Neural progenitor cell (in vitro differentiated cells): ENCODE data around the gene GUCD1. TPM values are rescaled to one million over a fixed set of nuclear protein-coding genes. Genes with fewer than 3 reads are reported as not detected.

ENCODE experiments used
- DNase-seq: peaks from one replicate; pipeline ENCODE4 v3.0.0-alpha.2; 2016; ENCODE audit warnings: low spot score
- H2AFZ ChIP-seq: fragments of 200-600 bp; sonication (generic); replicated peaks from 2 replicates; pipeline ENCODE4 v1.6.1; 2016; ENCODE audit warnings: antibody characterized with exemption
- H3F3A ChIP-seq: fragments of 200-600 bp; sonication (generic); 2 replicates; pipeline ENCODE4 v1.6.1; 2016; ENCODE audit warnings: antibody characterized with exemption, low read depth
- H3K27ac ChIP-seq: fragments of 200-600 bp; sonication (generic); 2 replicates; pipeline ENCODE4 v1.5.1; 2016; ENCODE audit warnings: mild to moderate bottlenecking
- H3K27me3 ChIP-seq: fragments of 200-600 bp; sonication (generic); 2 replicates; pipeline ENCODE4 v1.6.1; 2016; ENCODE audit warnings: mild to moderate bottlenecking, moderate library complexity
- H3K36me3 ChIP-seq: fragments of 200-600 bp; sonication (generic); 2 replicates; pipeline ENCODE4 v1.5.1; 2016
- H3K4me1 ChIP-seq: fragments of 200-600 bp; sonication (generic); 2 replicates; pipeline ENCODE4 v1.6.1; 2016; ENCODE audit warnings: mixed run types
- H3K4me2 ChIP-seq: fragments of 200-600 bp; sonication (generic); 2 replicates; pipeline ENCODE4 v1.6.1; 2016
- H3K4me3 ChIP-seq: fragments of 200-600 bp; sonication (generic); 2 replicates; pipeline ENCODE4 v1.5.1; 2016
- H3K79me2 ChIP-seq: fragments of 200-600 bp; sonication (generic); 2 replicates; pipeline ENCODE4 v1.6.1; 2016; ENCODE audit warnings: low read depth
- H3K9ac ChIP-seq: fragments of 200-600 bp; sonication (generic); 2 replicates; pipeline ENCODE4 v1.6.1; 2016
- H3K9me3 ChIP-seq: fragments of 200-600 bp; sonication (generic); 2 replicates; pipeline ENCODE4 v1.5.1; 2016; ENCODE audit warnings: low read depth
- H4K20me1 ChIP-seq: fragments of 200-600 bp; sonication (generic); 2 replicates; pipeline ENCODE4 v1.6.1; 2016; ENCODE audit warnings: low read depth
- H3K27ac Mint-ChIP-seq: 3 replicates; pipeline ENCODE4 v1.8.0; 2021; ENCODE audit warnings: mixed read lengths
- H3K27me3 Mint-ChIP-seq: 2 replicates; pipeline ENCODE4 v1.8.0; 2022; ENCODE audit warnings: low read depth, mild to moderate bottlenecking, inconsistent platforms, moderate library complexity, mixed read lengths; ENCODE audit not compliant: insufficient read depth
- H3K36me3 Mint-ChIP-seq: 3 replicates; pipeline ENCODE4 v1.8.0; 2021; ENCODE audit warnings: mixed read lengths
- H3K4me1 Mint-ChIP-seq: 3 replicates; pipeline ENCODE4 v1.8.0; 2021; ENCODE audit warnings: mixed read lengths
- H3K4me3 Mint-ChIP-seq: 3 replicates; pipeline ENCODE4 v1.8.0; 2021; ENCODE audit warnings: mild to moderate bottlenecking, moderate library complexity, mixed read lengths
- H3K9me3 Mint-ChIP-seq: 3 replicates; pipeline ENCODE4 v1.8.0; 2020; ENCODE audit warnings: mixed read lengths
- EZH2 ChIP-seq: fragments of 200-600 bp; sonication (generic); IDR thresholded peaks from 2 replicates; pipeline ENCODE4 v1.6.1; 2017; ENCODE audit warnings: antibody characterized with exemption, mild to moderate bottlenecking, moderate library complexity
- EZH2phosphoT487 ChIP-seq: fragments of 200-600 bp; sonication (generic); IDR thresholded peaks from 2 replicates; pipeline ENCODE4 v1.6.1; 2017; ENCODE audit warnings: antibody characterized with exemption
- total RNA-seq: library from RNA; depleted of rRNA; stranded (reverse); fragments of >200 nt; gene quantifications from 2 replicates; pipeline ENCODE4 v1.2.3, GENCODE V29; 2015; ENCODE audit warnings: low replicate concordance
- TF ChIP-seq, protein P1 (sequence below): fragments of 200-600 bp; sonication (generic); IDR thresholded peaks from 2 replicates; pipeline ENCODE4 v1.5.1; 2017; ENCODE audit warnings: antibody characterized with exemption, mild to moderate bottlenecking

The GUCD1 gene
- total RNA-seq, 1 donor from 2014 or later = 31.0 TPM

DNA sequence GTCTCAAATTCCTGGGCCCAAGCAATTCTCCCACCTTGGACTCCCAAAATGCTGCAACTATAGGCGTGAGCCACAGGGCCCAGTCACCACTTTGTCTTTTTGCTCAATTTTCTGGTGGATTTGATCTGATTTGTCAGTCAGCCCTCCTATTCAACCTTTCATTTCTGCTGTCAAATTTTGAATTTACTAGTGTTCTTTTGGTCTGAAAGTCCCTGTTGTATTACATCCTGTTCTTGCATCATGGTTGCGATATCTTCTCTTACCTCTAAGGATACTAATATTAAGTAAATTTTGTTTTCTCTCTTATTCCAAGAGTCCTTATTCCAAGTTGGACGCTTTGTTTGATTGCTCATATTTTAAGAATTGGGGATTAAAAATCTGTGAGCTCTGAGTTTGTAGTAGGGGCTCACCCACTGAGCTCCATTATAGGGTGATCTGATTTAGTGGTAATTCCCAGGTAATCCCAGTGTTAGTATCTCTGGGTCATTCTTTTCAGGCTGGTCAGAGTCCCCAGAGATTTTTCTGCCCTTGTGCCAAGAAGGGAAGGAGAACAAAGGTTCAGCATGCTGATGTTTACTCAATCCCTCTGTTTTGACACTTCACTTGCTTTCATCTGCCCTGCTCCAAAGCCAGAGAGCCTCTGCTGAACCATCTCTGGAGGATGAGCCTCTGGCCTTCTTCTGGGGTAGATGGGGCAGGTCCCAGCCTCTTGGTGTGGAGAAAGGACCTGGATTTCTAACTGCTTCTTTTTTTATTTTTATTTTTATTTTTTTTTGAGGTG, 49.8 kb downstream of the GUCD1 start:
- Mint-ChIP-seq H3K27ac (no peak overlapping the region), H3K4me3 (no peak overlapping the region), H3K9me3 (no peaks in the 10 kb centered on the region), H3K36me3 (no peaks in the 10 kb centered on the region), H3K27me3 (peaks cover 4% of the 10 kb centered on the region), H3K4me1 (peaks cover 31% of the 10 kb centered on the region)
- H3K27me3 ChIP-seq = peaks cover 28% of the 10 kb centered on the region
- H3K79me2 ChIP-seq = no peaks in the 10 kb centered on the region
- H3K4me2 ChIP-seq = no peak overlapping the region
- no peak overlapping the region for H3K27ac ChIP-seq
- H4K20me1 ChIP-seq = peaks cover 15% of the 10 kb centered on the region
- H2AFZ ChIP-seq = no peak overlapping the region
- no peak overlapping the region for H3K9ac ChIP-seq
- TF ChIP-seq, protein P1, sequence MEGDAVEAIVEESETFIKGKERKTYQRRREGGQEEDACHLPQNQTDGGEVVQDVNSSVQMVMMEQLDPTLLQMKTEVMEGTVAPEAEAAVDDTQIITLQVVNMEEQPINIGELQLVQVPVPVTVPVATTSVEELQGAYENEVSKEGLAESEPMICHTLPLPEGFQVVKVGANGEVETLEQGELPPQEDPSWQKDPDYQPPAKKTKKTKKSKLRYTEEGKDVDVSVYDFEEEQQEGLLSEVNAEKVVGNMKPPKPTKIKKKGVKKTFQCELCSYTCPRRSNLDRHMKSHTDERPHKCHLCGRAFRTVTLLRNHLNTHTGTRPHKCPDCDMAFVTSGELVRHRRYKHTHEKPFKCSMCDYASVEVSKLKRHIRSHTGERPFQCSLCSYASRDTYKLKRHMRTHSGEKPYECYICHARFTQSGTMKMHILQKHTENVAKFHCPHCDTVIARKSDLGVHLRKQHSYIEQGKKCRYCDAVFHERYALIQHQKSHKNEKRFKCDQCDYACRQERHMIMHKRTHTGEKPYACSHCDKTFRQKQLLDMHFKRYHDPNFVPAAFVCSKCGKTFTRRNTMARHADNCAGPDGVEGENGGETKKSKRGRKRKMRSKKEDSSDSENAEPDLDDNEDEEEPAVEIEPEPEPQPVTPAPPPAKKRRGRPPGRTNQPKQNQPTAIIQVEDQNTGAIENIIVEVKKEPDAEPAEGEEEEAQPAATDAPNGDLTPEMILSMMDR = no peak
- TF ChIP-seq EZH2 = no peak
- no peak for TF ChIP-seq EZH2phosphoT487
- H3K4me3 ChIP-seq = no peak overlapping the region
- peaks cover 25% of the 10 kb centered on the region for H3K4me1 ChIP-seq
- H3F3A ChIP-seq = peaks cover 29% of the 10 kb centered on the region
- DNase-seq = no peak
- no peaks in the 10 kb centered on the region for H3K9me3 ChIP-seq
- H3K36me3 ChIP-seq = no peaks in the 10 kb centered on the region

DNA sequence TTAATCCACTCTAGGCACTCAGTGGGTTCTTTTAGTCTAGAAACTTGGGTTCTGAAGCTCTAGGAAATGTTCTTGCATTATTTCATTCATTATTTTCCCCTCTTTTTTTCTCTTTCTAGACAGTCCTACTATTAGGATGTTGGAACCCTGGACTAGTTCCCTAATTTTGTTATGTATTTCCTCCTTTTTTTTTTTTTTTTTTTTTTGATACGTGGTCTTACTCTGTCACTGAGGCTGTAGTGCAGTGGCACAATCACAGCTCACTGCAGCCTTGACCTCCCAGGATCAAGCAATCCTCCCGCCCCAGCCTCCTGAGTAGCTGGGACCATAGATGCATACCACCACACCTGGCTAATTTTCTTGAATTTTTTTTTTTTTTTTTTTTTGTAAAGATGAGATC, 50.4 kb downstream of the GUCD1 start:
- Histone ChIP-seq H2AFZ (no peak overlapping the region), H3K27me3 (peaks cover 34% of the 10 kb centered on the region), H3K4me3 (no peak overlapping the region), H3K36me3 (no peaks in the 10 kb centered on the region), H3K9me3 (no peaks in the 10 kb centered on the region), H3K79me2 (no peaks in the 10 kb centered on the region), H4K20me1 (peaks cover 15% of the 10 kb centered on the region), H3F3A (peaks cover 29% of the 10 kb centered on the region), H3K27ac (no peak overlapping the region), H3K9ac (no peak overlapping the region), H3K4me2 (no peak overlapping the region), H3K4me1 (peaks cover 27% of the 10 kb centered on the region)
- Mint-ChIP-seq H3K36me3 (no peaks in the 10 kb centered on the region), H3K4me3 (no peak overlapping the region), H3K9me3 (no peaks in the 10 kb centered on the region), H3K4me1 (peaks cover 37% of the 10 kb centered on the region), H3K27me3 (peaks cover 4% of the 10 kb centered on the region), H3K27ac (no peak overlapping the region)
- TF ChIP-seq EZH2 = no peak
- TF ChIP-seq, protein P1 = no peak
- TF ChIP-seq EZH2phosphoT487 = no peak
- DNase-seq = no peak

DNA sequence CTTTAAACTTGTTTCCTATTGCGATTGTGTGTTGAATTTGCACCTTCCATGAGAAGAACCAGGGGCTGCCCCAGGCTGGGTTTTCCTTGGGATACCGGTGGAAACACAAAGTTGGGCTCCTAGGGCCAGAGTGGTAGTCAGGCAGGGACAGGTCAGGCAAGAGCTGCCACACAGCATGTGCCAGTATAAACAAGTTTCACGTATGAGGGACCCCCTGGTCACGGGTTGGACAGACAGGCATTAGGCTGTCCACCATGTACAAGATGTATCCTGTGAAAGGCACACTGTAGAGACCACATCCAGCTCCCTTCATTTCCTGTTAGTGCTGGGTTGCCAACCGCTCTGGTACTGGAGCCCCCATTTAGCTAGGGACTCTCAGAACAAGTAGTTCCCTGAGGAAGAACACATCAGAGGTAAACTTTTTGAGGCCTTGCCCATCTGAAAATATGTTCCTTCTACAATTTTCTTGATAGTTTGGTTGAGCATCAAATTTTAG, 51.0 kb downstream of the GUCD1 start:
- H2AFZ ChIP-seq = no peak overlapping the region
- H3K27me3 Mint-ChIP-seq = peaks cover 4% of the 10 kb centered on the region
- no peak overlapping the region for H3K27ac Mint-ChIP-seq
- H3K4me1 Mint-ChIP-seq = peaks cover 44% of the 10 kb centered on the region
- H3K4me2 ChIP-seq = no peak overlapping the region
- no peaks in the 10 kb centered on the region for H3K36me3 Mint-ChIP-seq
- no peaks in the 10 kb centered on the region for H3K36me3 ChIP-seq
- H3K27me3 ChIP-seq = peaks cover 40% of the 10 kb centered on the region
- peaks cover 27% of the 10 kb centered on the region for H3K4me1 ChIP-seq
- H3K27ac ChIP-seq = no peak overlapping the region
- H4K20me1 ChIP-seq = peaks cover 15% of the 10 kb centered on the region
- peaks cover 27% of the 10 kb centered on the region for H3F3A ChIP-seq
- TF ChIP-seq EZH2 (no peak), EZH2phosphoT487 (no peak)
- TF ChIP-seq, protein P1 = no peak
- H3K9me3 Mint-ChIP-seq = no peaks in the 10 kb centered on the region
- no peak for DNase-seq
- no peaks in the 10 kb centered on the region for H3K9me3 ChIP-seq
- no peak overlapping the region for H3K4me3 ChIP-seq
- H3K9ac ChIP-seq = no peak overlapping the region
- no peak overlapping the region for H3K4me3 Mint-ChIP-seq
- H3K79me2 ChIP-seq = no peaks in the 10 kb centered on the region
